ENCODE results near the gene GPC3.

GPC3 gene

GRCh38 chrX:133968109-133968508, 17.3 kb downstream of the GPC3 start:
- no peak overlapping the region for H3K27ac ChIP-seq
- TF ChIP-seq ZFX (IDR thresholded peaks at IDR 0.05; ENCODE audit: borderline replicate concordance) (no peak), CTCF (IDR thresholded peaks at IDR 0.05) (no peak)

DNA sequence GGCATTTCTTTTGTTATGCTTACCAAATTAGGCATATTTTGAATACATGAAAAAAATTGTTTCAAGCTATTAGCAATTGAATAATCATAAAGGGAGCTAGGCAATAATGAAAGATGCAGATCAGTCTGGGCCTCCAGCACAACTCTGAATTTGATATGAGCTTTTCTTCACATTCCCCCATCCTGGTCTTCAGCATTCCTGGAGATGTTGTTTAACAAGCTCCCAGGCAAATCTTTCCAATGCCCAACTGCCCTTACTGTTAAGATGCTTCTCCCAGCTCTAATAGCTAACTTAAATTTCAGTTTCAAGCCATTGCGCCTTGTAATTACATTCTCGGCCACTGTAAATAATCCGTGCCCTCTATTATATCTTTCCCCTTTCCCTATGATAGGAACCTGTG, 19.2 kb downstream of the GPC3 start:
- H3K27ac ChIP-seq = no peak overlapping the region
- no peak for TF ChIP-seq CTCF (IDR thresholded peaks at IDR 0.05)
- no peak for TF ChIP-seq ZFX (IDR thresholded peaks at IDR 0.05; ENCODE audit: borderline replicate concordance)

GRCh38 chrX:133965321-133965720, 20.1 kb downstream of the GPC3 start:
- H3K27ac ChIP-seq = no peak overlapping the region
- no peak for TF ChIP-seq CTCF (IDR thresholded peaks at IDR 0.05)
- no peak for TF ChIP-seq ZFX (IDR thresholded peaks at IDR 0.05; ENCODE audit: borderline replicate concordance)

DNA sequence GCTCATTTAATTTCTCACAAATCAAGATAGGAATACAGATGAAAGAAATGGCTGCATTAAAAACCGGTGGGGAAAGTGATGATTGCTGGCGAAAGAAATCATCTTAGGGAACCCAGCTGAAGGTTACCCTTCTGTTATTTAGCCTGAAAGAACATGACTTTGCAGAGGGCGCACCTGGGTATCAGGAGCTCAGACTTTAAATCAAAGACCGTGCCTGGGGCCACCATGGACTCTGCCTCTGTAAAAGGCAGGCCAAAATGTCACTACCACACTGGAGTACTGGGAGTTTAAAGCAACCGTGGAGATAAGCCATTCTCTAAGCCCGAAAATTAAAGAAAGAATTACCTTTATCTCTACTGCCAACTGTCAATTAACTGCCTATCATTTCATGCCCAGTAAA, 24.3 kb downstream of the GPC3 start:
- no peak overlapping the region for H3K27ac ChIP-seq
- no peak for TF ChIP-seq ZFX (IDR thresholded peaks at IDR 0.05; ENCODE audit: borderline replicate concordance)
- TF ChIP-seq CTCF (IDR thresholded peaks at IDR 0.05) = no peak

GRCh38 chrX:133959972-133960371, 25.4 kb downstream of the GPC3 start:
- H3K27ac ChIP-seq = no peak overlapping the region
- TF ChIP-seq CTCF (IDR thresholded peaks at IDR 0.05) (no peak), ZFX (IDR thresholded peaks at IDR 0.05; ENCODE audit: borderline replicate concordance) (no peak)

DNA sequence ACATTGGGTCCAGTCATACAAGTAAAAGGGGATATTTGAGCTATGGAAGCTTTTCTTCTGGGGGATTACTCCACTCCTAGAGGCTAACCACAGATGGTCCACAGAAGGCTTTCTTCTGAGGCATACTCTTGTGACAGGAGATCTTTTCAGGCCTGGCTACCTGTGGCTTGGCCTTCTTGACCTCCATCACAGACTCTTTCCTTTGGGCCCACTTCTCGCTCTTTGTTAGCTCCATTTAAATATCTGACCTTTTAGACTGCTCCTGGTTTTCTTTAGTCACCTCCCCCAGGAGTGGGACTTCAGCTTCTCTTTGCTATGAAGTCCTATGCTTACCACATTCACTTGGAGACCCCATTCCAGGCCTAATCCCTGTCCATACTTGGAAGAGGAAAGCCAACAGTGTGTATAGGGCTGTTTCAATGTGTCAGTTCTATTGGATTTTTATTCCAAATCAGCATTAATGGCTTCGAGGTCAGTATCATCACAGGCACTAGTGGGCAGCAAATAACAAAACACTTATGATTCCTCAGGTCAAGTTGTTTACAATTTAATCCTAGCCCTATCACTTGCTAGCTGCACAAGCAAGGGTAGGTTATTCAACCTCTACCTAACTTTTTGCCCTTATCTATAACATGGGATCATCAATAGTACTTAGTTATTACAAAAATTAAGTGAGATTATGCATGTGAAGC, 26.3 kb downstream of the GPC3 start:
- TF ChIP-seq CTCF (IDR thresholded peaks at IDR 0.05) = no peak
- TF ChIP-seq ZFX (IDR thresholded peaks at IDR 0.05; ENCODE audit: borderline replicate concordance) = no peak
- no peak overlapping the region for H3K27ac ChIP-seq

DNA sequence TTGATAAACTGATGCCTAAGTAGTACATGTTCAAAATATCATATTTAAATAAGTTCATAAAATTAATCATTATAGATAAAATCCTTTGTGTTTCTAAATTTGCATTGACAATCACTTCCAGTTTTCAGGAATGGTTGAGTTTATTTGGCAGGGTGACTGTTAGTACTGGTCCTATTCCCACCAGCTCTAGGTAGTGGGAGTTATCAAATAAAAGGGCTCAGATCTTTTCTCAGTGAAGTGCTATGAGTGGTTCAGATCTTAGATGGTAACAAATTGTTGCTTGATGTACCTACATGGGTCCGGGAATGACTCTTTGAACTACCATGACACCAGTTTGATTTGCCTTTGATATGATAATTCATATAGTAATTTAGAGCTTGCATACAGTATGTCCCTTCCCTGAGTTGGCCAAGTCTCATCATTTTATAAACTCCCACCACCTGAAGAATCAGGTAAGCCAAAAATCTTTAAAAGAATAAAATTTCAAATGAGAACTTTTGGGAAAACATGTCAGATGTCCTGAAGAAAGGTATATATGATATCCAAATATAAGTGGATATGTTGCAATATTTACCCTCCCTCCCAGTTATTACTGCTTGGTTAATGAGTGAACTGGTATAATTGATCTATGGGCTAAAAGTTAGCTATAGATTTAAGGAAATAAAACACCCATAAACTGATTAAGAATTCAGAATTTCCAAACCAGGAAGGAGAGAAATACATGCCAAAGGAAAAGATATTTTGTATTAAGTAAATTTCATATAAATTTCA, 28.6 kb downstream of the GPC3 start:
- no peak overlapping the region for H3K27ac ChIP-seq
- TF ChIP-seq ZFX (IDR thresholded peaks at IDR 0.05; ENCODE audit: borderline replicate concordance) = no peak
- no peak for TF ChIP-seq CTCF (IDR thresholded peaks at IDR 0.05)
